NCI-H1092 treated with DMSO at 0.1 percent for 48 hours (cell line): ENCODE data around the gene SULT6B1.
"Not testable (repeated sequence)": the region's sequence is repeated elsewhere in the genome, so short reads cannot be mapped to it uniquely, and the experiment has no call there.

Experiments used
- DNase-seq: peaks from one replicate; lab custom pipeline; 2025; lab: John Stamatoyannopoulos, UW

Gene SULT6B1

GRCh38 chr2:37188570-37188969 is at the start of gene SULT6B1:
Gene SULT6B1 (minus strand): TSS chr2:37188670. CDS start chr2:37188640, 30 bp downstream.
- no peak for DNase-seq

GRCh38 chr2:37232131-37232933 is 43.9 kb upstream of the SULT6B1 start:
- DNase-seq = no peak

GRCh38 chr2:37231241-37232130 is 43.0 kb upstream of the SULT6B1 start, which contains the start of the genes CEBPZ and NDUFAF7:
Gene CEBPZ (minus strand): TSS chr2:37231596. CDS start chr2:37231567, 29 bp downstream.
Gene NDUFAF7 (plus strand): TSS chr2:37231658. CDS start chr2:37231706, 48 bp downstream.
- peak; percentile 65 for DNase-seq

DNA sequence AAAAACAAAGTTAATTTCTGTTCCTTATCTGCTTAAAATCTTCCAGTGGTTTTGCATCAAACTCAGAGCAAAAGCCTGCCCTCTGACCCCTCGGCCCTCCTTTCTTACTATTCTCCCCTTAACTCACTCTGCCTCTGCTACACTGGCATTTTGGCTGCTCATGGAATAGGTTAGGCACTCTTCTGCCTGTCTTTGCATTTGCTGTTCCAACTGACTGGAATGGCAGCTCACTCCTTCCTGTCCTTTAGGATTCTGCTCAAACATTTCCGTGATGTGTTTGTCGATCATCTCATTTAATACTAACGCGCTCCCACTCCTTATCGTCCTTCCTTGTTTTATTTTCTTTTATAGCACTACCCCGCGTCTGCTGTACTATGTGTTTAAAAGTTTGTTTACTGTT is 42.1 kb upstream of the SULT6B1 start:
- DNase-seq = no peak

GRCh38 chr2:37228788-37229187 is 40.3 kb upstream of the SULT6B1 start:
- no peak for DNase-seq

DNA sequence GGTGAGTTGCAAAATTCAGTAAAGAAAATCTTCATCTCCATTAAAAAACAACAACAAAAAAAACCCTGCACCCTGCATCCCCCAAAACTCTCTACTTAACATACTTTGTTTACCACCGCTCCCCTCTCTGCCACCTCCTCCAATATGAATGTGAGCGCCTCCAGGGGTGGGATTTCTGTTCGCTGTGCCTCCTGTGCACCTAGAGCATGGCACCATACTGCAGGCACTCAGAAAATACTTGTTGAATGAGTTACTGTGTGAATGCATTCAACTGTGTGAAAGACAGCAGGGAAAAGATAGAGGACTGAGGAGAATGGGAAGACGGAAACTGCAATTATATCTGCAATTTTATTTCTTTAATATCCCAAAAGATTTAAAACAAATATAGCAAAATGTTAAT is 38.4 kb upstream of the SULT6B1 start:
- no peak for DNase-seq

DNA sequence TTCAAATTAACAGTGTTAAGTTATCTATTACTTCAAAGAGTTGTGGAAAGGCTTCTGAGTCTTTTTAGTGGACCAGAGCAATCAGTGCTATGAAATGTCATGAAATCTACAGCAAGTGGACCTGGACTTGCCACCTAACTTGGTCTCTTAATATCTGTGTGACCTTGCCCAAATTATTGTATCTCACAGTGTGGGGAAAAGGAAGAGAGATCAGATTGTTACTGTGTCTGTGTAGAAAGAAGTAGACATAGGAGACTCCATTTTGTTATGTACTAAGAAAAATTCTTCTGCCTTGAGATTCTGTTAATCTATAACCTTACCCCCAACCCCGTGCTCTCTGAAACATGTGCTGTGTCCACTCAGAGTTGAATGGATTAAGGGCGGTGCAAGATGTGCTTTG is 36.7 kb upstream of the SULT6B1 start:
- DNase-seq = not testable (repeated sequence)

GRCh38 chr2:37224063-37224462 is 35.6 kb upstream of the SULT6B1 start:
- DNase-seq = no peak

GRCh38 chr2:37223131-37223530 is 34.7 kb upstream of the SULT6B1 start:
- DNase-seq = no peak

DNA sequence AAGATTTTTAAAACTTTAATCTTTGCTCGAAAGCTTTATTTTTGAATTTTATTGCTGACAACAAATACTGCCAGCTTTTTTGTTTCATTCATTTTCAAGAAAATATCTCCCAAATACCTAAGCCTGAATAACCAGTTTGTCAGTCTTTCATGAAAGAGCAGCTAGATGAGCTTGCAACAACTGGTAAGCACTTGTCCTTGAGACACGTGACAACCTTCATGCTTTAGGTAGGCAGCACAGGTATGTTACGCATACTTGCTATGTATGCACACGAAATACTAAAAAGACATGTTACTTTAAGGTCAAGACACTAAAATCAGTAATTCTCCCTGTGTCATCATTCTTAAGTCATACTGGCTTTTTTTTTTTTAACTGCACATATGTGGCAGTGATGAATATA is 30.6 kb upstream of the SULT6B1 start:
- no peak for DNase-seq

- DNase-seq = no peak
Observed at GRCh38 chr2:37215250-37215649, 26.8 kb upstream of the SULT6B1 start.

DNA sequence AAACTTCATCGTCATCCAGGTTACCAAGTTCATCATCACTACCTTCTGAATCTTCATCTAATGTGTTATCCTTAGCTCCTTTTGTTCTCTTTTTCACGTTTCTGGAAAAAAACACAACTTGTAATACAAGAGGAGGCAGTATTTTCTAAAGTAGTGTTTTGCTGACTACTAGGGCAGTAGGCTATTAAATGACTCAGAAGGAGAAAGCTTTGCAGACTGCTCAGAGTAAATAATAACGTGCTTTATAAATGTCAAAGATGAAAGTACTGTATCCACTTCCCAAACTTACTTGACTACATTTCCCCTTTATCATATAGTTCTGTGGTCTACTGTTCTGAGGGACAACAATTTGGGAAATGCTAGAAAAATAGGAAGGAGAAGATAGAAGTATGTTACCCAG is 23.5 kb upstream of the SULT6B1 start:
- DNase-seq = no peak

GRCh38 chr2:37211212-37211611 is 22.7 kb upstream of the SULT6B1 start:
- no peak for DNase-seq

DNA sequence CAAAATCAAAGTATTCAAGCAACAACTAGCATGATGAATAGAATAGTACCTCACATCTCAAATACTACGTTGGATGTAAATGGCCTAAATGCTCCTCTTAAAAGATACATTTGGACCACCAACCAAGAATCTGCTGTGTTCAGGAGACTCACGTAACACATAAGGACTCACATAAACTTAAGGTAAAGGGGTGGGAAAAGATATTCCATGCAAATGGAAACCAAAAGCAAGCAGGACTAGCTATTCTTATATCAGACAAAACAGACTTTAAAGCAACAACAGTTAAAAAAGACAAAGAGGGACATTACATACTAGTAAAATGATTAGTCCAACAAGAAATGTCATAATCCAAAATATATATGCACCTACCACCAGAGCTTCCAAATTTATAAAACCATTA is 18.3 kb upstream of the SULT6B1 start:
- not testable (repeated sequence) for DNase-seq

DNA sequence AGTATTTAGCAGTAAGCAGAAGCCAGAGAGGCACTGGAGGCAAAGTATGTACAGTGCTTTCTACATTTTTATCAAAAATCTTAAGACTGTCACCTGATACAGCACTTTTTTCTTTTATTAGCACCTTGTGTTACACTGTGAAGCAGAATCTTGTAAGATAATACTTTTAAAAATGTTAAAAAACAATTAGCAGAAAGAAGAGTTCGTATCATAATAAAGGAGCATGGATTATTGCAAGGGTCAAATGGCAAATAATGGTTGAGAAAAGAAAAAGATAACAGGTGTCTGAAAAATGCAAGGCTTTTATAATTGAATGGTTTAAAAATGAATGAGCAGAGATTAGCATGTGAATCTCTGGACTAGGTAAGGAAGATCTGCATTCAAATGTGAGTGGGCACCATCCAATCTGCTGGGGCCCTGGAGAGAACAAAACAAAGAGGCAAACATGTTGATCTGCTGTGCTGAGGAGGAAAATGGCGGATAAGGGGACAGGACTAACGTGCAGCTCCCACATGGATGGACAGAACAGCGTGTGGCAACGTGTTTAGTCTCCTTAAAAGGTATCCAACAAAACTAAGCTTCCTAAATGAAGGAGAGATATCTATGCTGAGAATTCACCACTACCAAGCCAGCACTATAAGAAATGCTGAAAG is 17.3 kb upstream of the SULT6B1 start:
- DNase-seq = no peak

- DNase-seq = not testable (repeated sequence)
Observed at GRCh38 chr2:37205071-37205661, 16.7 kb upstream of the SULT6B1 start.

GRCh38 chr2:37203708-37204107 is 15.2 kb upstream of the SULT6B1 start:
- no peak for DNase-seq

- DNase-seq = no peak
Observed at GRCh38 chr2:37201766-37202165, 13.3 kb upstream of the SULT6B1 start.

- DNase-seq = no peak
Observed at GRCh38 chr2:37201208-37201607, 12.7 kb upstream of the SULT6B1 start.

DNA sequence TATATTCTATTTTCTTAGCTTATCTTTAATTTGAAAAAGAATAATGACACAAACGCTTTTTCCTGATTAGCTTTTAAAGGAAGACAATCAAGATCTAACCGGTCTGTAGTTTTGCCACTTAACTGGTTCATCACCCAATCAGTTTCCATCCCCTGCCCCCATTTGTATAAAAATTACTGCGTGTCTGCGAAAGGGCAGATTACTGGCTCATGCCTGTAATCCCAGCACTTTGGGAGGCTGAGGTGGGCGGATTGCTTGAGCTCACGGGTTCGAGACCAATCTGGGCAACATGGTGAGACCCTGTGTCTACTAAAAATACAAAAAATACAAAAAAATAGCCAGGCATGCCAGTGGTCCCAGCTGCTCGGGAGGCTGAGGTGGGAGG is 10.2 kb upstream of the SULT6B1 start:
- DNase-seq = no peak

GRCh38 chr2:37196320-37197195 is 8.1 kb upstream of the SULT6B1 start, which contains the start of gene CEBPZOS:
Gene CEBPZOS (plus strand): TSS chr2:37196496. CDS start chr2:37199705, 3,209 bp downstream.
- DNase-seq = peak; percentile 66
